Glutamatergic neuron (in vitro differentiated cells): Measurements from ENCODE around the gene NYNRIN. TPM values are rescaled to one million over a fixed set of nuclear protein-coding genes. Genes with fewer than 3 reads are reported as not detected.
"Not testable (repeated sequence)": the region's sequence is repeated elsewhere in the genome, so short reads cannot be mapped to it uniquely, and the experiment has no call there.

ENCODE experiments used
- DNase-seq: peaks from one replicate; pipeline ENCODE4 v3.0.0; 2022
- H3K27ac Mint-ChIP-seq: one replicate; pipeline ENCODE4 v1.8.0; 2020; ENCODE audit warnings: mild to moderate bottlenecking, mixed read lengths, inconsistent platforms; ENCODE audit not compliant: unreplicated experiment
- H3K27me3 Mint-ChIP-seq: one replicate; pipeline ENCODE4 v1.8.0; 2020; ENCODE audit warnings: mild to moderate bottlenecking, moderate library complexity, mixed read lengths, inconsistent platforms; ENCODE audit not compliant: unreplicated experiment
- H3K36me3 Mint-ChIP-seq: one replicate; pipeline ENCODE4 v1.8.0; 2020; ENCODE audit warnings: mild to moderate bottlenecking, mixed read lengths, inconsistent platforms; ENCODE audit not compliant: unreplicated experiment
- H3K4me1 Mint-ChIP-seq: one replicate; pipeline ENCODE4 v1.8.0; 2020; ENCODE audit warnings: mild to moderate bottlenecking, low read depth, mixed read lengths, inconsistent platforms; ENCODE audit not compliant: unreplicated experiment
- H3K4me3 Mint-ChIP-seq: one replicate; pipeline ENCODE4 v1.8.0; 2020; ENCODE audit warnings: mild to moderate bottlenecking, mixed read lengths, inconsistent platforms; ENCODE audit not compliant: unreplicated experiment
- H3K9me3 Mint-ChIP-seq: one replicate; pipeline ENCODE4 v1.8.0; 2020; ENCODE audit warnings: mild to moderate bottlenecking, moderate library complexity, mixed read lengths, inconsistent platforms; ENCODE audit not compliant: unreplicated experiment
- long read RNA-seq: library from polyadenylated mRNA; unstranded; transcript quantifications from one replicate; pipeline ENCODE4 v2.0.0, GENCODE V29; 2020; ENCODE audit not compliant: unreplicated experiment
- total RNA-seq: library from RNA; stranded (reverse); fragmentation: NEBNext Ultra II Directional; extraction: Animal tissue kit (Norgen Biotek cat#: 25700); gene quantifications from one replicate; pipeline ENCODE4 v1.2.1, GENCODE V29; 2021; ENCODE audit not compliant: unreplicated experiment
- TF ChIP-seq, protein P1 (sequence below): fragments of 200-600 bp; sonication (generic); IDR thresholded peaks from one replicate; pipeline ENCODE4 v1.5.0; 2021; ENCODE audit not compliant: partially characterized antibody, unreplicated experiment

Gene NYNRIN
- total RNA-seq = 33.5 TPM
- long read RNA-seq, partial matches to known transcripts = 0 of 3 reads
- long read RNA-seq, other reads (novel, unspliced or antisense) = 3 of 3 reads

GRCh38 chr14:24398653-24399446 lies at the start of gene NYNRIN:
Gene NYNRIN (plus strand): TSS chr14:24399003. CDS start chr14:24399247, 244 bp downstream.
- Mint-ChIP-seq H3K4me1 (peaks cover 26% of the 10 kb centered on the region), H3K9me3 (peaks cover 2% of the 10 kb centered on the region), H3K27ac (peak within 1 kb of the TSS; percentile 83), H3K27me3 (peaks cover 4% of the 10 kb centered on the region), H3K4me3 (peak within 1 kb of the TSS; percentile 95), H3K36me3 (no peaks in the 10 kb centered on the region)
- peak; percentile 74 for DNase-seq
- TF ChIP-seq, protein P1, sequence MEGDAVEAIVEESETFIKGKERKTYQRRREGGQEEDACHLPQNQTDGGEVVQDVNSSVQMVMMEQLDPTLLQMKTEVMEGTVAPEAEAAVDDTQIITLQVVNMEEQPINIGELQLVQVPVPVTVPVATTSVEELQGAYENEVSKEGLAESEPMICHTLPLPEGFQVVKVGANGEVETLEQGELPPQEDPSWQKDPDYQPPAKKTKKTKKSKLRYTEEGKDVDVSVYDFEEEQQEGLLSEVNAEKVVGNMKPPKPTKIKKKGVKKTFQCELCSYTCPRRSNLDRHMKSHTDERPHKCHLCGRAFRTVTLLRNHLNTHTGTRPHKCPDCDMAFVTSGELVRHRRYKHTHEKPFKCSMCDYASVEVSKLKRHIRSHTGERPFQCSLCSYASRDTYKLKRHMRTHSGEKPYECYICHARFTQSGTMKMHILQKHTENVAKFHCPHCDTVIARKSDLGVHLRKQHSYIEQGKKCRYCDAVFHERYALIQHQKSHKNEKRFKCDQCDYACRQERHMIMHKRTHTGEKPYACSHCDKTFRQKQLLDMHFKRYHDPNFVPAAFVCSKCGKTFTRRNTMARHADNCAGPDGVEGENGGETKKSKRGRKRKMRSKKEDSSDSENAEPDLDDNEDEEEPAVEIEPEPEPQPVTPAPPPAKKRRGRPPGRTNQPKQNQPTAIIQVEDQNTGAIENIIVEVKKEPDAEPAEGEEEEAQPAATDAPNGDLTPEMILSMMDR = no peak

DNA sequence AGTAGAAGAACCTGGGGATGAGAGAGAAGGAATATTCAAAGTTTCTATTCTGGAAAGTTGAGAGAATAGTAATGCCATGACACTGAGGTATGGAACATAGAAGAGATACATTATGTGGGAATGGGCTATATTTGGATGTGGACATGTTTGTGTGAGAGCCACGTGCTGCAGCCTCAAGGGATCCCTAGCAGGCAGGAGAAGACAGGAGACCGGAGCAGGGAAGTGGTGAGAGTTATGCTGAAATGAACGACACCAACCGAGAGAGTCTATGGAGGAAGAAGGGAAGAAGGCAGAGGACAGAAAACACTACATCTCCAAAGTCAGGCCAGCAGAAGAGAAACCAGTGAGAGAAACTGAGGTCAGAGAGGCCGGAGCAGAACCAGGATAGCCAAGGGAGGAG lies 49.1 kb upstream of the NYNRIN start:
- TF ChIP-seq, protein P1 = no peak
- DNase-seq = no peak
- Mint-ChIP-seq H3K27me3 (peaks cover 3% of the 10 kb centered on the region), H3K9me3 (no peaks in the 10 kb centered on the region), H3K4me1 (no peaks in the 10 kb centered on the region), H3K36me3 (no peaks in the 10 kb centered on the region), H3K27ac (no peak overlapping the region), H3K4me3 (no peak overlapping the region)

GRCh38 chr14:24351517-24351916 lies 47.3 kb upstream of the NYNRIN start:
- H3K27me3 Mint-ChIP-seq = peaks cover 3% of the 10 kb centered on the region
- TF ChIP-seq, protein P1 = no peak
- DNase-seq = no peak
- H3K9me3 Mint-ChIP-seq = no peaks in the 10 kb centered on the region
- H3K4me1 Mint-ChIP-seq = no peaks in the 10 kb centered on the region
- H3K27ac Mint-ChIP-seq = no peak overlapping the region
- no peaks in the 10 kb centered on the region for H3K36me3 Mint-ChIP-seq
- no peak overlapping the region for H3K4me3 Mint-ChIP-seq

DNA sequence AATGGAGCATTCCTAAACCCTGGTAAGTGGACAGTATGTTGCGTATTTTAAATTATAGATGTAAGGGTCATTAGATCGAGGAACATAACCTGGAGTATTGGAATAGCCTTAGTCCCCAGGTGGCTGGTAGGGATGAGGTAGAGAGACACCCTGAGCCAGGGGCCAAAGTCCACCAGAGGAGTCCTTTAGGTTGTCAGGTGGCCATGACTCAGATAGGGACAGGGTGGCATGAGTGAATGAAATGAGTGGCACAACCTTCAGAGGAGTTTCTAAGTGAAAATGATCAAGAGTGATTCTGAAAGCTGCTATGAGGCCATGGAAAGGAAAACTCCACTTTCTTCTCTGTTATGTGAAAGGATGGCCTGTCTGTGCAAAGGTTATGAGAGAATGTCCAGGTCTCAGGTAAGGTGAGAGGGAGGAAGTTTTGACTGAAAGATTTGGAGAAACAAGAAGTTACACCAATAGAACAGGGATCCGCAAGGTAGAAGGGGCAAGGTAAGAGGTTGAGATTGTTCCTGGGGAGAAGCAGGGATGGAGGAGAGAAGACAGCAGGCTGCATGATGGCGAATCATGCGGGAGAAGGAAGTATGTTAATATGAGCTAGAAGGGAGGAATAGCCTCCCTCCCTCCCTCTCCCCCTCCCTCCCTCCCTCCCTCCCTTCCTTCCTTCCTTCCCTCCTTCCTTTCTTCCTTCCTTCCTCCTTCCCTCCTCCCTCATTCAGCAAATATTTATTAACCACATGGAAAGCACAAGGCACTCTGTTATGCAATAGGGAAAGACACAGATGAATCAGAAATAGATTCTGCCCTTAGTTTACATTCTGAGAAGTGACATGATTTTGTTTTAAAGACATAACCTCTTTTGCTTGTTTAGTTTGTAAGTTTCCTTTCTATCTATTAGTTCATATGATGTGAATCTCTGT lies 45.0 kb upstream of the NYNRIN start:
- H3K4me1 Mint-ChIP-seq = no peaks in the 10 kb centered on the region
- no peak overlapping the region for H3K27ac Mint-ChIP-seq
- TF ChIP-seq, protein P1 = no peak
- no peaks in the 10 kb centered on the region for H3K9me3 Mint-ChIP-seq
- peaks cover 3% of the 10 kb centered on the region for H3K27me3 Mint-ChIP-seq
- H3K36me3 Mint-ChIP-seq = no peaks in the 10 kb centered on the region
- DNase-seq = no peak
- no peak overlapping the region for H3K4me3 Mint-ChIP-seq

GRCh38 chr14:24354482-24354825 lies 44.3 kb upstream of the NYNRIN start:
- H3K27me3 Mint-ChIP-seq, H3K27ac Mint-ChIP-seq, H3K9me3 Mint-ChIP-seq, H3K4me3 Mint-ChIP-seq, H3K36me3 Mint-ChIP-seq, H3K4me1 Mint-ChIP-seq, DNase-seq: not testable (repeated sequence)
